ENCODE results near the gene HAUS3. TPM values are rescaled to one million over a fixed set of nuclear protein-coding genes. Genes with fewer than 3 reads are reported as not detected.

Gene HAUS3
- total RNA-seq, 1 donor, result 18.9 TPM

DNA sequence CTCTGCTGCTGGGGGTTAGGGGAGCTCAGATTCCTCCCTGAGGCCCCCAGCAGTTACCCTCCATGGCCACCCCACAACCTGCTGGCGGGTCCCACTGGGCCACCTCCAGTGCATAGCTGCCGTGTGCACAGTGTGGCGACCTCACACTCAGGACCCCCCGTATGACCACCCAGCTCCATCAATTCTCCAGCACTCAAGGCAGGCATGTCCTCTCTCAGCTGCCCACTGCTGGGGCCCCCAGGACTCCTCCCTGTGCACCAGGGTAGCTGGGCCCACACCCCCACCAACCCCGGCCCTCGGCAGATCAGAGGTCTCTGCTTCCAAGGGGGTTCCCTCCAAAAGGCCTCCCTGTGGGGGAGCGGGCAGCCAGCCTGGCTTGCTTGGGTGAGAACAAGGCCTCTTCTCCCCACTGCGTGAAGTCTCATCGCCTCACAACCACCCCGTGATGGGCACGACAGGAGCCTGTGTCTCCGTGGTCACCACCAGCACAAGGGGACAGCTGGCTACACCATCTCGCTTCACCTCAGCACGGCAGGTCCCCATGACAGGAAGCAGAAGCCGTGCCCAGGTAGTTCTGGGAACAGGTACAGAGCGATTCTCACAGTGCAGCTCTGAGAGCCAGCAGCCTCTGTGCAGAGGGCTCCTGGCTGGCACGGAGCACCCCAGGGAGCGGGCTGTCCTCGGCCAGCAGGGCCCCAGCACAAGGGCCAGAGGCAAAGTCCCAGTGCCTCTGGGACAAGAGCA is 4.6 kb upstream of the HAUS3 start:
- DNase-seq (ENCODE audit: low read depth), result no peak
- H3K4me3 ChIP-seq (ENCODE audit: low read depth, low read length), result no peak overlapping the region
- TF ChIP-seq CTCF (IDR thresholded peaks at IDR 0.05; ENCODE audit: insufficient read depth, low read length), result no peak

DNA sequence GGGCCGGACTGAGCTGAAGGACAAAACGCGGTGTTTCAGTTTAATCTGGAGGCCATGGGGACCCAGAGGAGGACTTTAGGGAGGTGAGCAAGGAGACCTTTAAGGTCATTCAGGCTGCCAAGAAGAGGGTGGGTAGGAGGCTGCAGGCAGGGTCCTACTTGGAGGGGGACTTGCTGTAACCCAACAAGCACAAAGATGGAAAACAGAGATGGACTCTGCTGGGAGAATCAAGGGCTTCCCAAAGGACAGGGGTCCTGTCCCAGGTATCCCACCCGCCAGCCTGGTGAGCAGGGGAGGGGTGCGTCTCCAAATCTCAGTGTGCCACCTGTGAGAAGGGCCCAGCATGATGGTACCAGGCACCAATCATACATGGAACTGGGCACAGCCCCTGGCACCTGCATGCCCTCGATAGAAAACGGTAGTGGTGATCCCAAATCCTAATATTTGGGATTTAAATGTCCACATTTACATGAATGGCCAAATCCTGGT is 3.9 kb upstream of the HAUS3 start:
- no peak for DNase-seq (ENCODE audit: low read depth)
- H3K4me3 ChIP-seq (ENCODE audit: low read depth, low read length), result no peak overlapping the region
- no peak for TF ChIP-seq CTCF (IDR thresholded peaks at IDR 0.05; ENCODE audit: insufficient read depth, low read length)

DNA sequence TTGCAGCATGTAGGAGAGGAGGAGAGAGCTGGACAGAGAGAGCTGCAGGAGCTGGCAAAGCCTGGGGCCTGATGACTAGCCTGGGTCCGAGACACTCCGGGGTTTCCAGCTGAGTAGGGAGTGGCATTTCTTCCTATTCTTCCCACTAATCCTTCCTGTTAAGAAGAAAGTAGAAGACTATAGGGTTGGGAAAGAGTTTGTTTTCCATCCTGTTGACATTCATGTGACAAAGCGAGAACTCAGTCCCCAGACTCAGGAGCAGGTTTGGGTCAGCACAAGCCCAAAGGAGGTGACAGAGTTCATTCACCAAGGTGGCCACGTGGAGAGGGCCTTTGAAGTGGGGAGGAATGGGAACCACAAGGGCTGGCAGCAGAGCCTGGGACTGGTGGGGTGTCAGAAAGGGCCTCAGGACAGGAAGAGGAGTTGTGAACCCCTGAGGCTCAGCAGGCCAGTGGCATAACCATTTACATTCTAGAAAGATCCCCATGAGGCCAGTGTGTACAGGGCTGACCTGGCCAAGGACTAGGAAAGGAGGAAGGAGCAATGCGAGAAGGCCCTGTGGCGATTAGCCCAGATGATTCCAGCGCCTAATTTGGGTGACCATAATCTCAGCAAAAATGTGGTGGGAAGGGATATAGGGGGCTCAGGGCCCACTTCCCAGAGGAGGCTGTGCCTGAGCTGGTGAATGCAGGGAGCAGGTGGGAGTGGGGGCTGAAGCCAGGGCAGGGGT is 3.3 kb upstream of the HAUS3 start:
- no peak for DNase-seq (ENCODE audit: low read depth)
- no peak for TF ChIP-seq CTCF (IDR thresholded peaks at IDR 0.05; ENCODE audit: insufficient read depth, low read length)
- H3K4me3 ChIP-seq (ENCODE audit: low read depth, low read length), result no peak overlapping the region

- no peak overlapping the region for H3K4me3 ChIP-seq (ENCODE audit: low read depth, low read length)
- peak; percentile 45 for DNase-seq (ENCODE audit: low read depth)
- peak; percentile 31 for TF ChIP-seq CTCF (IDR thresholded peaks at IDR 0.05; ENCODE audit: insufficient read depth, low read length)
Observed at GRCh38 chr4:2243681-2244380, 1.9 kb upstream of the HAUS3 start.

DNA sequence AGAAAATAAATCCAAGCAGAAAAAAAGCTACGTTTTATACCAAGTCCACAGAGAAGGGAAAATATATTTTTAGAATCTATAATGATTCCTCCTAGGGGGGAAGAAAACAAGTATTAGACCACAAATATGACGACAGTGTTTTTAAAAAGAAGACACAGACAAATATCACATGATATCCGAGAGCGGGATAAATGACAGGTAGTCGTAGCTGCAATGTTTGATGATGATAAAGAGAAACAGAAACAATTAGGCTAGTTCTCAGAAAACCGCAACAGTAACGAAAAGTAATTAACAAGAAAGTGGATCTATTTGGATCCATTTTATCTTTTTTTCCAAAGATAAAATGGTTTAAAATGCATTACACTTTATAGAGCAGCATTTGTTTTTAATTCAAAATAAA is 918 bp downstream of the HAUS3 start:
- TF ChIP-seq CTCF (IDR thresholded peaks at IDR 0.05; ENCODE audit: insufficient read depth, low read length), result no peak
- peak overlapping the region; percentile 73 for H3K4me3 ChIP-seq (ENCODE audit: low read depth, low read length)
- DNase-seq (ENCODE audit: low read depth), result no peak

GRCh38 chr4:2236944-2237666 is 4.8 kb downstream of the HAUS3 start:
- H3K4me3 ChIP-seq (ENCODE audit: low read depth, low read length), result no peak overlapping the region
- TF ChIP-seq CTCF (IDR thresholded peaks at IDR 0.05; ENCODE audit: insufficient read depth, low read length), result no peak
- DNase-seq (ENCODE audit: low read depth), result no peak
